SK-N-SH treated with all-trans-retinoic acid at 6 μM for 48 hours (cell line): ENCODE results near the gene FAM3D.

Experiments used
- ARNTL ChIP-seq: fragments of 450-650 bp; formaldehyde crosslinking; IDR thresholded peaks from 2 replicates; pipeline ENCODE4 v1.5.0; 2020; ENCODE audit warnings: low read depth, mild to moderate bottlenecking, moderate library complexity, borderline replicate concordance
- ESRRG ChIP-seq: fragments of 250-450 bp; sonication (Bioruptor Pico); IDR thresholded peaks from 2 replicates; pipeline ENCODE4 v1.6.1; 2021; ENCODE audit warnings: mild to moderate bottlenecking
- ZFP30 ChIP-seq: fragments of 450-650 bp; formaldehyde crosslinking; IDR thresholded peaks from 2 replicates; pipeline ENCODE4 v1.5.0; 2022; ENCODE audit warnings: mild to moderate bottlenecking, moderate library complexity
- TF ChIP-seq, protein P1 (sequence below): fragments of 250-450 bp; sonication (Bioruptor Pico); IDR thresholded peaks from 2 replicates; pipeline ENCODE4 v1.5.1; 2020; ENCODE audit warnings: low read depth, mild to moderate bottlenecking, moderate library complexity
- TF ChIP-seq, protein P2 (sequence below): fragments of 250-450 bp; sonication (Bioruptor Pico); IDR thresholded peaks from 2 replicates; pipeline ENCODE4 v1.8.0; 2020; ENCODE audit warnings: mild to moderate bottlenecking, moderate library complexity, borderline replicate concordance

DNA sequence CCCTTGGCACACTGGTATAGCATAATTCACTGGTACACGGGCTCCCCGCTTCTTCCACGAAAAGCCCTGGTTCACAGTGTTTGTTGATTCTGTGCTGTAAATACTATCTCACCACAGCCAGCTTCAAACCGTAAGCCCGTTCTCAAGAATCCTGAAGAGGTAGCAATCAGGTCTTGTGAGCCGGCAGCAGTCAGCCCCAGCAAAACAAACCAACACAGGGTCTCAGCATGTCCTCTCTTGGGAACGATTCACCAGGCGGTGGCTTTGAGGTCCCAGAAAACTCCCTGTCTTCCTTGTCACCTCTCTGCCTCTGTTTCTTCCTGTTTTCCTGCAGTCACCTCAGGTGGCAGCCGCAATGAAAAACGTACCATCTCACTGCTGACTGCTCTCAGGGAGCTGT lies 19.1 kb upstream of the FAM3D start:
- TF ChIP-seq, protein P1, sequence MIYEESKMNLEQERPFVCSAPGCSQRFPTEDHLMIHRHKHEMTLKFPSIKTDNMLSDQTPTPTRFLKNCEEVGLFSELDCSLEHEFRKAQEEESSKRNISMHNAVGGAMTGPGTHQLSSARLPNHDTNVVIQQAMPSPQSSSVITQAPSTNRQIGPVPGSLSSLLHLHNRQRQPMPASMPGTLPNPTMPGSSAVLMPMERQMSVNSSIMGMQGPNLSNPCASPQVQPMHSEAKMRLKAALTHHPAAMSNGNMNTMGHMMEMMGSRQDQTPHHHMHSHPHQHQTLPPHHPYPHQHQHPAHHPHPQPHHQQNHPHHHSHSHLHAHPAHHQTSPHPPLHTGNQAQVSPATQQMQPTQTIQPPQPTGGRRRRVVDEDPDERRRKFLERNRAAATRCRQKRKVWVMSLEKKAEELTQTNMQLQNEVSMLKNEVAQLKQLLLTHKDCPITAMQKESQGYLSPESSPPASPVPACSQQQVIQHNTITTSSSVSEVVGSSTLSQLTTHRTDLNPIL (CRISPR knock-in tag), result no peak
- TF ChIP-seq ARNTL (CRISPR knock-in tag) (no peak), ESRRG (CRISPR knock-in tag) (no peak), ZFP30 (CRISPR knock-in tag) (no peak)
- TF ChIP-seq, protein P2, sequence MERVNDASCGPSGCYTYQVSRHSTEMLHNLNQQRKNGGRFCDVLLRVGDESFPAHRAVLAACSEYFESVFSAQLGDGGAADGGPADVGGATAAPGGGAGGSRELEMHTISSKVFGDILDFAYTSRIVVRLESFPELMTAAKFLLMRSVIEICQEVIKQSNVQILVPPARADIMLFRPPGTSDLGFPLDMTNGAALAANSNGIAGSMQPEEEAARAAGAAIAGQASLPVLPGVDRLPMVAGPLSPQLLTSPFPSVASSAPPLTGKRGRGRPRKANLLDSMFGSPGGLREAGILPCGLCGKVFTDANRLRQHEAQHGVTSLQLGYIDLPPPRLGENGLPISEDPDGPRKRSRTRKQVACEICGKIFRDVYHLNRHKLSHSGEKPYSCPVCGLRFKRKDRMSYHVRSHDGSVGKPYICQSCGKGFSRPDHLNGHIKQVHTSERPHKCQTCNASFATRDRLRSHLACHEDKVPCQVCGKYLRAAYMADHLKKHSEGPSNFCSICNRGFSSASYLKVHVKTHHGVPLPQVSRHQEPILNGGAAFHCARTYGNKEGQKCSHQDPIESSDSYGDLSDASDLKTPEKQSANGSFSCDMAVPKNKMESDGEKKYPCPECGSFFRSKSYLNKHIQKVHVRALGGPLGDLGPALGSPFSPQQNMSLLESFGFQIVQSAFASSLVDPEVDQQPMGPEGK, result no peak
